ENCODE measurements around the gene WDHD1.
"Not testable (repeated sequence)": the region's sequence is repeated elsewhere in the genome, so short reads cannot be mapped to it uniquely, and the experiment has no call there.

The WDHD1 gene

GRCh38 chr14:54955143-54955542 lies 71.8 kb downstream of the WDHD1 start:
- DNase-seq (ENCODE audit: low spot score), result no peak

GRCh38 chr14:54953609-54954008 lies 73.3 kb downstream of the WDHD1 start:
- DNase-seq (ENCODE audit: low spot score), result not testable (repeated sequence)

GRCh38 chr14:54952803-54953202 lies 74.1 kb downstream of the WDHD1 start:
- not testable (repeated sequence) for DNase-seq (ENCODE audit: low spot score)

- no peak for DNase-seq (ENCODE audit: low spot score)
Measured at GRCh38 chr14:54947230-54947629, 79.7 kb downstream of the WDHD1 start.

GRCh38 chr14:54946500-54946899 lies 80.4 kb downstream of the WDHD1 start:
- DNase-seq (ENCODE audit: low spot score), result no peak

GRCh38 chr14:54944737-54945391 lies 82.0 kb downstream of the WDHD1 start:
- no peak for DNase-seq (ENCODE audit: low spot score)

- no peak for DNase-seq (ENCODE audit: low spot score)
Measured at GRCh38 chr14:54942913-54943312, 84.0 kb downstream of the WDHD1 start.

GRCh38 chr14:54936816-54937215 lies 90.1 kb downstream of the WDHD1 start:
- no peak for DNase-seq (ENCODE audit: low spot score)

- DNase-seq (ENCODE audit: low spot score), result no peak
Measured at GRCh38 chr14:54935958-54936357, 90.9 kb downstream of the WDHD1 start.

- DNase-seq (ENCODE audit: low spot score), result no peak
Measured at GRCh38 chr14:54935100-54935499, 91.8 kb downstream of the WDHD1 start.

GRCh38 chr14:54933006-54933405 lies 93.9 kb downstream of the WDHD1 start:
- no peak for DNase-seq (ENCODE audit: low spot score)

- DNase-seq (ENCODE audit: low spot score), result no peak
Measured at GRCh38 chr14:54931598-54932340, 95.1 kb downstream of the WDHD1 start.

GRCh38 chr14:54931101-54931500 lies 95.8 kb downstream of the WDHD1 start:
- no peak for DNase-seq (ENCODE audit: low spot score)

- no peak for DNase-seq (ENCODE audit: low spot score)
Measured at GRCh38 chr14:54929556-54929955, 97.3 kb downstream of the WDHD1 start.

- no peak for DNase-seq (ENCODE audit: low spot score)
Measured at GRCh38 chr14:54928216-54928615, 98.7 kb downstream of the WDHD1 start.

- no peak for DNase-seq (ENCODE audit: low spot score)
Measured at GRCh38 chr14:54927551-54927950, 99.3 kb downstream of the WDHD1 start.

- DNase-seq (ENCODE audit: low spot score), result not testable (repeated sequence)
Measured at GRCh38 chr14:54926570-54926969, 100.3 kb downstream of the WDHD1 start.

GRCh38 chr14:54922598-54922997 lies 104.3 kb downstream of the WDHD1 start:
- DNase-seq (ENCODE audit: low spot score), result no peak

GRCh38 chr14:54920052-54920451 lies 106.8 kb downstream of the WDHD1 start:
- no peak for DNase-seq (ENCODE audit: low spot score)

- no peak for DNase-seq (ENCODE audit: low spot score)
Measured at GRCh38 chr14:54919330-54919729, 107.6 kb downstream of the WDHD1 start.

GRCh38 chr14:54918427-54918826 lies 108.5 kb downstream of the WDHD1 start:
- no peak for DNase-seq (ENCODE audit: low spot score)

- no peak for DNase-seq (ENCODE audit: low spot score)
Measured at GRCh38 chr14:54916101-54916500, 110.8 kb downstream of the WDHD1 start.

GRCh38 chr14:54909817-54910558 lies 116.9 kb downstream of the WDHD1 start:
- DNase-seq (ENCODE audit: low spot score), result no peak
